Kidney glomerular epithelial cell (primary cell): ENCODE data around the gene TRIM41.
"Not testable (repeated sequence)": the region's sequence is repeated elsewhere in the genome, so short reads cannot be mapped to it uniquely, and the experiment has no call there.

ENCODE experiments used
- DNase-seq: peaks from one replicate; lab custom pipeline; 2025; lab: John Stamatoyannopoulos, UW

The TRIM41 gene

GRCh38 chr5:181193656-181194055 lies 29.4 kb upstream of the TRIM41 start:
- DNase-seq = no peak

- no peak for DNase-seq
Observed at GRCh38 chr5:181194489-181195248, 28.4 kb upstream of the TRIM41 start.

DNA sequence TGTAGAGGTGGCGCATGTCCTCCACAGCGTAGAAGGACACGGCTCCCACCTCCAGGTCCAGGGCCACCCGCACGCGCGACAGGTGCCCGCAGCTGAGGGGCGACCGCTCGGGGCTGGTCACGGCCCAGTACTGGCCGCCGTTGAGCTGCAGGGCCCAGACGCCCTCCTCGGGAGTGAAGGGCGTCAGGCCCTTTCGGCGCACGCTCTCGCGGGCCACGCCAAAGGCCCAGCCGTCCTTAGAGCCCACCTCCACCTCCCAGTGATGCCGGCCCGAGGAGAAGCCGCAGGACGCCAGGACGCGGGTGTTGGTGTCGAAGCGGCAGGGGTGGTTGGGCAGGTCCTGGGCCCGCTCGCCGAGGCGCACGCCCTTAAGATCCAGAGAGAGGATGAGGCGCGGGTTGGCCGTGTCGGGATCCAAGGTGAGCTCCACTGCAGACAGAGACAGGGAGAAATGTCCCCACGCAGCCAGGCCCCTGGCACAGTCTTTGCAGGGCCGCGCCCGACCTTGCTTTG lies 27.8 kb upstream of the TRIM41 start:
- DNase-seq = no peak

DNA sequence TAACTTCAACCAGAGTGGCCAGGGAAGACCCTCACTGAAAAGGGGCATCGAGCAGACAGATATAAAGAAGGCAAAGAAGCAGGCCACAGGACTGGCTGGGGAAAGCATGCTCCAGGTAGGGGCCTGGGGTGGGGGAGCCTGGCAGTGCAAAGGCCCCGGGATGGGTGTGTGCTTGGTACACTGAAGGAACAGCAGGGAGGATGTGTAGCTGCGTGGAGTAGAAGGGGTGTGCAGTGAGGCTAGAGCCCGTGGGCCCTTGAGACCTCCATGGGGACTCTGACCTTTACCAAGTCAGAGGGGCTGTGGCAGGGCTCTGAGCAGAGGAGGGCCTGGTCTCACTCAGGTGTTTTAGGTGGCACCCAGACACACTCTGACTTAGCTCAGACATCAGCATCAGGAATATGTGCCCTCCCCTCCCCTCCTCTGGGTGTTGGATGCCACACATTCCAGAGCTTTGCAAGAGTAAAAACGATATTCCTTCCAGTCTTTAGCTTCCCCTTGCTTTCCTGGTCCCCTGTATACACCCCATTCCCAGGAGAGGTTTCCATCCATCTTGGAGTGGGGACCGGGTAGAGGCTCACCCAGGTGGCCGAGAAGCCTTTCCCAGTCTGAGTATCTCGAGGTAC lies 25.6 kb upstream of the TRIM41 start:
- DNase-seq = no peak

- DNase-seq = no peak
Observed at GRCh38 chr5:181198106-181198685, 24.9 kb upstream of the TRIM41 start.

DNA sequence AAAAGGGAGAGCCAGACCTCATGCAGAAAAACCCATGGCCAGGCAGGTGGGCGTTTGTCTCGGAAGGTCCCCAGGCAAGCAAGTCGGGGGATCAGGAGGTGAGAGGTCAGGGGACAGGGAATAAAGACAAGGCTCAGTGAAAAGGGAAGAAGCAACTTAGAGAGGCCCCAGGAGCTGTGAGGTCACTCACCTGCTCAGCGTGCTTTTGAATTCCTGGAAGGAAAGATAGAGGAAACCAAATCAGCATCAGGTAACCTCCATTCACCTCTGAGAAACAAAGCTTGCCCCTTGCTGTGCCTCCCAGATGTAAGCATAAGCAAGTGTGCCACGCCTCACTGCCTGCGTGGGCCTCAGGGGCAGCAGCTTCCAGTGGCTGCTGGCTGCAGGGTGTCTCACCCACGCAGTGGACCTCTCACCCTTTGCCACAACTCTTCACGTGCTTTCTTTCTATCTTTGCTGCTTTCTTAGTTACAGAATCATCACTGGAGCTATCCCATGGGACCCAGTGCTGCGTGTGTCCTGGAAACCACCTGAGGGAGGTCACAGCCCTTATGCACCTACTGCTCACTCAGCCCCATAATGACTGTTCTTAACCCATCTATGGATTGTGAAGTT lies 24.1 kb upstream of the TRIM41 start:
- no peak for DNase-seq

DNA sequence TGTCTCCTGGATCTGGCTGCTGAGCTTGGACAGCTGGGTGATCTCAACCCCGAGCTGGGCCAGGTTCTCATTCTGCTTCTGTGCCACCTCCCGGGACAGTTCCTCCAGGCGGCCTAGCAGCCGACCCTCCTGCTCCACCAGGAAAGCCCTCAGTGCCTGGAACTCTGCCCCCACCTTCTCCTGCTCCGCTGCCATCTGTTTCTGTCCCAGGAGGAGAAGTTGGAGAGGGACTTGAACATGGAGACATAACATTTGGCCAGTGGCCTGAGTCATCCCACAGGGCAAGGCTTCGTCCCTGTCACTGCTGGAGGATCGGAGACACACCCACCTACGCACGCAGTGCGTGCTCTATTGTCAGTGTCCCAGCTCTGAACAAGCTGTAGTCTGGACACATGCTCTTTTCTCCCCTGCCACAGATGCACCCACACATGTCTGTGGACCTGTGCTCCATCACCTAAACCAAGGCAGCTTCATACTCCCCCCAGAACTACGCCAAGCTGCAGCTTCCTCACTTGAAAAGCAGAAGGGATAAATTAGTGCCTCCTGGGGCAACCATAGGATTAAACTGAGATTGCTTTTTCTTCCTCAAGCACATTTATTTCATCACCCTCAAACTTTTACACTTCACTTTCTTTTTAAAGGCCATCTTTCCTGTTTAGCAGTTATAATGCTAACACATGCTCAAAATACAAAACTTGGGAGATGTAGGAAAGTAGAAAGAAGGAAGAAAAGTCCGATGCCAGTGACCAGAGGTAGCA lies 23.0 kb upstream of the TRIM41 start:
- no peak for DNase-seq

- DNase-seq = no peak
Observed at GRCh38 chr5:181200816-181201215, 22.3 kb upstream of the TRIM41 start.

- no peak for DNase-seq
Observed at GRCh38 chr5:181203093-181203711, 19.9 kb upstream of the TRIM41 start.

- no peak for DNase-seq
Observed at GRCh38 chr5:181203777-181204112, 19.3 kb upstream of the TRIM41 start.

- no peak for DNase-seq
Observed at GRCh38 chr5:181204113-181204825, 18.8 kb upstream of the TRIM41 start.

DNA sequence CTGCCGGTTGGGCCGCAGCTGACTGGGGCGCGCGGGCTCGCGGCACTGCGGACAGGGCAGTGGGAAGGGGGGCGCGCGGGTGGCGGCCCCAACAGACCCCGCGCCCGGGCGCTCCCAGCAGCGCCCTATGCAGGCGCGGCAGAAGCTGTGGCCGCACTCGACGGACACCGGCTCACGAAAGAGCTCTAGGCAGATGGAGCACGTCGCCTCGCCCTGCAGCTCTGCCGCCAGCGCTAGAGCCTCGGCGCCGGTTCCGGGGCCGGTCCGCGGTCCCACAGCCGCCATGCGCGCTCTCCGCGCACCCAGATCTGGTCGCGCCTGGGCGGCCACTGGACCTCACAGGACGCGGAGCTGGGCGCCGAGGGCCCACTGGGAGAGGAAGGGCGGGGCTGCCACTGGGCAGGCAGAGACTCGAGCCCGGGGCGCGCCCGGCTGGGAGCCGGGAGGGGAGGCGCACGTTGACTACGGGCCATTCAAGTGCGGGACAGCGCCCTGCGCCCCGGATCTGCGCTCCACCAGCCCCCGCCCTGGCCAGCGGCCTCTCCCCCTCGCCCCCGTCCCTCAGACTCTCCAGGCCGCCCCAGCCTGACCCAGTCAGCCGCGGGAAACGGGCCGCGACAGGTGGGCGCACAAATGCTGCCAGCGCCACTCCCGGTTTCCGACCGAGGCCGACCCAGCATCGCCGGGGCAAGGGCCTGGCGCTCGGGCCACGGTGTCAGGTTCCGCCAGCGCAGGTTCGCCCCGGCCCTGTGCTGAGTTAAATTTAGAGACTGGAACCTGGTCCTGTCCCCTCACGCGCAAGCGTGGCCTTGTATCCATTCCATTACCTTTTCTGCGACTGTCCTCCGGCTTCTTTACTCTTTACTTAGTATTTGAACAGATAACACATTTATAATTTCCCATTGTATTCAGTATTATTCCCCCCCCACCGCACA lies 18.0 kb upstream of the TRIM41 start, which contains the start of gene TRIM7:
TRIM7 (minus strand) TSS at position 371 of the 935 bp plus-strand sequence; CDS start at position 285, 86 bp downstream.
- no peak for DNase-seq

DNA sequence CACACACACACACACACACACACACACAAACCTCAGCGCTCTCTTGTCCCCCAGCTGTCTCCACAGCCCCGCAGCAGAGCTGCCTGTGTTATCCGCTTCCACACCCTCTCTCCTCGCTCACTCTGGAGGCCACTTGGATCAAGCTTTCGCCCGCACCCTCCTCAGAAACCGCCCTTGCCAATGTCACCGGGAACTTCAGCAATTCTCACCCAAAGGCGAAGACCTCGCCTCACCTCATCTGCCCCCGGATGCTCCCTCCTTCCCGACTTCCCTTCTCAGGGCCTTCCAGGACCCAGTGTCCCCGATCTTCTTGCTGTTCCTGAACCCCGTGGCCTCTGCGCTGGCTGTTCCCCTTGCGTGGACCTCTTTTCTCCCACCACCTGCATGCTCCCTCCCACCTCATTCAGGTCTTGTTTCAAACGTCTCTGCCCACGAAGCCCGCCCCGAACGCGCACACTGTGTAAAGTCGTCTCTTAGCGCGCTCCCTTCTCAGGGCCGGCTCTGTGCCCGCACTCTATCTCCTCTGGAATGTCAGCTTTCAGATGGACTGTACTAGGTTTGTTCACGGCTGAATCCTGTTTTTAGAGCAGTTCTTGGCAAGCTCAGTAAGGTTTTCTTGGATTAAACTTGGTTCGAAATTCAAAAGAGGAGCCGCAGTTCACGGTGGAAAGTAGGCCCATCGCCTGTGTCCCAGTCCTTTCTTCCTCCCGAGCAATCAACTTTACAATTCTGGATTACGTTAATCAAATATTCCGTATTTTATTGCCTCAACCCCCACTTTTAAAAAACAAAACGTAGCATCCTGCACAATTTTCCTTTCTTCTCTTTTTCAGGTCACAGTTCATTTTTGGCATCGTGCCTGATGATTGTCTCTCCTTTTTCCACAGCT lies 17.1 kb upstream of the TRIM41 start:
- no peak for DNase-seq

DNA sequence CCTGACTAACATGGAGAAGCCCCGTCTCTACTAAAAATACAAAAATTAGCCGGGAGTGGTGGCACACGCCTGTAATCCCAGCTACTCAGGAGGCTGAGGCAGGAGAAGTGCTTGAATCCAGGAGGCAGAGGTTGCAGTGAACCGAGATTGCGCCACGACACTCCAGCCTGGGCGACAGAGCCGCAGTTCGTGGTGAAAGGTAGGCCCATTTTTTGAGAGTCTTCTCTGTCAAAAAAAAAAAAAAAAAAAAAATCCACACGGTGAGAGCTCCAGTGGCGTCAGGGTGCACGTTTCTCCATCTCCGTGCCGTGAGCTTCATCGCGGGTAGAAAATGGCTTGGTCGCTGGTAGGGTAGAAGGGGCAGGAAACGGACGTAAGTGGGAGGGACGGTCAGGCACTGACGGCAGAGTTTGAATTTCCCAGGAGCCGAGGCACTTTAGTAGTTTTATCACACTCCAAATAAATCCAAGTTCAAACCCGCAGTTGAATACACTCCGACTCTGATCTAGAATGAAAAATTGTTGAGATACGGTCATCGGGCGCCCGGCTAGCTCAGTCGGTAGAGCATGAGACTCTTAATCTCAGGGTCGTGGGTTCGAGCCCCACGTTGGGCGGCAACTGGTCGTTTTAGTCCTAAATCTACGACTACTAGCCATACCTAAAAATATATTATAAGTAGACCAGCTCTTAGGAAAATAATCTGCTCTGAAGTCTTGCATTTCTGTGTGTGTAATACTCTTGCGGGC lies 15.7 kb upstream of the TRIM41 start:
- no peak for DNase-seq

DNA sequence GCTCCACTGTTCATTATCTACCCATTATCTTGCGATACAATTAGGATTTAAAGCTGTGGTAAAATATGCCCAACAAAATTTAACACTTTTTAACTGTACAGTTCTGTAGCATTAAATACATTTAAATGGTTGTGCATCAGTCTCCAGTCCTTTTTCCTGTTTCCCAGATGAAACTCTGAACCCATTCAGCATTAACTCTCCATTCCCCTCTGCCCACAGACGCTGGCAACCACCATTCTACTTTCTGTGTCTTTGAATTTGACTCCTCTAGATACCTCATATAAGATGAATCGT lies 15.2 kb upstream of the TRIM41 start:
- no peak for DNase-seq

DNA sequence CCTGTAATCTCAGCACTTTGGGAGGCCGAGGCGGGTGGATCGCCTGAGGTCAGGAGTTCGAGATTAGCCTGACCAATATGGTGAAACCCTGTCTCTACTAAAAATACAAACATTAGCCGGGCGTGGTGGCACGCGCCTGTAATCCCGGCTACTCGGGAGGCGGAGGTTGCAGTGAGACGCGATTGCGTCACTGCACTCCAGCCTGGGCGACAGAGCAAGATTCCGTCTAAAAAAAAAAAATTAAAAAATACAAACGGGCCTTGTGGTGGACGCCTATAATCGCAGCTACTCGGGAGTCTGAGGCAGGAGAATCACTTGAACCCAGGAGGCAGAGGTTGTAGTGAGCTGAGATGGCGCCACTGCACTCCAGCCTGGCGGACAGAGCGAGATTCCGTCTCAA lies 14.1 kb upstream of the TRIM41 start:
- DNase-seq = not testable (repeated sequence)

GRCh38 chr5:181210148-181210547 lies 12.9 kb upstream of the TRIM41 start:
- DNase-seq = not testable (repeated sequence)

DNA sequence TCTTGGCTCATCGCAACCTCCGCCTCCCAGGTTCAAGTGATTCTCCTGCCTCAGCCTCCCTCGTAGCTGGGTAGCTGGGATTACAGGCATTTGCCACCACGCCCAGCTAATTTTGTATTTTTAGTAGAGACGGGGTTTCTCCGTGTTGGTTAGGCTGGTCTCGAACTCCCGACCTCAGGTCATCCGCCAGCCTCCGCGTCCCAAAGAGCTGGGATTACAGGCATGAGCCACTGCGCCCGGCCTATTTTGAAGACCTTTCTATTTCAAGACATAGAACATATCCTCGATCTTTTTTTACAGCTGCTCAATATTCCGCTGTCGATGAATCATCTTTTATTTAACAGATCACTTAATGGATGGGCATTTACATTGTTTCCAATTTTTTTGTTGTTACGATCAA lies 12.4 kb upstream of the TRIM41 start:
- not testable (repeated sequence) for DNase-seq
